Measurements from ENCODE around the gene CDK13. TPM values are rescaled to one million over a fixed set of nuclear protein-coding genes. Genes with fewer than 3 reads are reported as not detected.

The CDK13 gene
- total RNA-seq, 1 experiment from 2014 or later = 52.2 TPM

GRCh38 chr7:39908141-39908540, 41.9 kb upstream of the CDK13 start:
- no peak overlapping the region for H3K4me2 ChIP-seq (ENCODE audit: insufficient read depth, insufficient read length, low read length)
- Mint-ChIP-seq H3K27ac (no peak overlapping the region), H3K27me3 (ENCODE audit: low read depth) (no peaks in the 10 kb centered on the region; the same call in 1 of the 2 replicates), H3K36me3 (ENCODE audit: insufficient read depth in 1 of 3, low read depth in 3 of 3) (peaks cover 0 to 8% (median 0%) of the 10 kb centered on the region in 3 experiments; a peak in 1 of 7 replicates), H3K4me1 (no peaks in the 10 kb centered on the region), H3K4me3 (no peak overlapping the region), H3K9me3 (peaks cover 2 to 6% of the 10 kb centered on the region in 2 experiments; a peak in 3 of 5 replicates)
- no peaks in the 10 kb centered on the region for H4K20me1 ChIP-seq (ENCODE audit: control insufficient read depth, insufficient read depth, insufficient read length)
- H3K79me1 ChIP-seq (ENCODE audit: insufficient read depth, low read depth, low read length, poor library complexity, severe bottlenecking) = no peaks in the 10 kb centered on the region
- H2AFZ ChIP-seq (ENCODE audit: low read length) = no peak overlapping the region
- no peak overlapping the region for H2BK15ac ChIP-seq (ENCODE audit: low read depth, low read length)
- H2AK5ac ChIP-seq (ENCODE audit: insufficient read length, low read length) = no peak overlapping the region
- no peak overlapping the region for H3K56ac ChIP-seq (ENCODE audit: insufficient read length, low read depth, low read length)
- H4K91ac ChIP-seq (ENCODE audit: insufficient read length, low read depth, low read length) = no peak overlapping the region
- H3K4ac ChIP-seq (ENCODE audit: low read depth, low read length) = no peak overlapping the region
- H3K23me2 ChIP-seq (ENCODE audit: insufficient read length, low read depth, low read length, poor library complexity, severe bottlenecking) = no peaks in the 10 kb centered on the region
- H3K9ac ChIP-seq (ENCODE audit: extremely low read depth, insufficient read length, low read length) = no peak overlapping the region
- H3T11ph ChIP-seq (ENCODE audit: low read length) = no peak overlapping the region
- H2BK5ac ChIP-seq (ENCODE audit: insufficient read length, low read length) = no peak overlapping the region
- no peaks in the 10 kb centered on the region for H3K79me2 ChIP-seq (ENCODE audit: insufficient read depth, low read length)
- H3K27ac ChIP-seq (ENCODE audit: insufficient read length, low read depth, low read length) = no peak overlapping the region
- H2BK120ac ChIP-seq (ENCODE audit: low read depth, low read length, poor library complexity, severe bottlenecking) = no peak overlapping the region
- no peak overlapping the region for H4K5ac ChIP-seq (ENCODE audit: insufficient read length, low read depth, low read length)
- no peaks in the 10 kb centered on the region for H3K4me1 ChIP-seq (ENCODE audit: insufficient read depth, low read length)
- no peak for DNase-seq
- H2BK12ac ChIP-seq (ENCODE audit: insufficient read length, low read depth, low read length) = no peak overlapping the region
- no peak overlapping the region for H4K8ac ChIP-seq (replicated peaks; ENCODE audit: insufficient read length, low read depth, low read length)
- no peaks in the 10 kb centered on the region for H3K9me3 ChIP-seq (ENCODE audit: control insufficient read depth, low read depth, low read length)
- H3K27me3 ChIP-seq (ENCODE audit: insufficient read depth, low read length) = no peaks in the 10 kb centered on the region
- no peak overlapping the region for H3K23ac ChIP-seq (ENCODE audit: insufficient read length, low read depth, low read length)
- WGBS (ENCODE audit: extremely low coverage, insufficient read length, low lambda C conversion rate) = no CpG with 5 or more reads among the region's 4 CpGs
- no peak overlapping the region for H2BK20ac ChIP-seq (ENCODE audit: low read depth, low read length, poor library complexity, severe bottlenecking)
- TF ChIP-seq CTCF (conservative IDR thresholded peaks at IDR 0.05) = no peak
- H3K18ac ChIP-seq (ENCODE audit: insufficient read length, low read depth, low read length) = no peak overlapping the region
- H3K14ac ChIP-seq (ENCODE audit: insufficient read depth, low read length) = no peak overlapping the region
